Neural crest cell (in vitro differentiated cells): ENCODE measurements around the gene STRAP. TPM values are rescaled to one million over a fixed set of nuclear protein-coding genes. Genes with fewer than 3 reads are reported as not detected.

Experiments used
- DNase-seq: peaks from one replicate; pipeline ENCODE4 v3.0.0; 2021; ENCODE audit warnings: low read depth, mixed read lengths, low spot score
- H3K27ac Mint-ChIP-seq: one replicate; pipeline ENCODE4 v1.8.0; 2021; ENCODE audit warnings: mild to moderate bottlenecking, mixed read lengths; ENCODE audit not compliant: unreplicated experiment
- H3K27me3 Mint-ChIP-seq: 2 replicates; pipeline ENCODE4 v1.8.0; 2021; ENCODE audit warnings: low read depth, mild to moderate bottlenecking, mixed read lengths
- H3K36me3 Mint-ChIP-seq: 2 replicates; pipeline ENCODE4 v1.8.0; 2021; ENCODE audit warnings: low read depth, mild to moderate bottlenecking, mixed read lengths
- H3K4me1 Mint-ChIP-seq: 2 replicates; pipeline ENCODE4 v1.8.0; 2021; ENCODE audit warnings: mixed read lengths
- H3K4me3 Mint-ChIP-seq: one replicate; pipeline ENCODE4 v1.8.0; 2021; ENCODE audit warnings: mild to moderate bottlenecking, mixed read lengths
- H3K9me3 Mint-ChIP-seq: 2 replicates; pipeline ENCODE4 v1.8.0; 2021; ENCODE audit warnings: mixed read lengths
- CTCF ChIP-seq: fragments of 200-600 bp; sonication (generic); conservative IDR thresholded peaks from 2 replicates; pipeline ENCODE4 v1.5.0; 2021; ENCODE audit warnings: antibody characterized with exemption, mild to moderate bottlenecking
- total RNA-seq: library from RNA; stranded (reverse); gene quantifications from 2 replicates; pipeline ENCODE4 v1.2.1, GENCODE V29; 2021

STRAP gene
- total RNA-seq, 1 donor from 2014 or later = 191 TPM

GRCh38 chr12:15918066-15918465 is 35.9 kb downstream of the STRAP start:
- no peak for TF ChIP-seq CTCF
- H3K27ac Mint-ChIP-seq = no peak overlapping the region
- H3K27me3 Mint-ChIP-seq = no peaks in the 10 kb centered on the region
- H3K4me3 Mint-ChIP-seq = no peak overlapping the region
- DNase-seq = no peak
- H3K4me1 Mint-ChIP-seq = peaks cover 34% of the 10 kb centered on the region
- peaks cover 5% of the 10 kb centered on the region for H3K36me3 Mint-ChIP-seq
- H3K9me3 Mint-ChIP-seq = peaks cover 3% of the 10 kb centered on the region

GRCh38 chr12:15919418-15919817 is 37.2 kb downstream of the STRAP start:
- Mint-ChIP-seq H3K27ac (no peak overlapping the region), H3K36me3 (peaks cover 5% of the 10 kb centered on the region), H3K27me3 (no peaks in the 10 kb centered on the region), H3K4me1 (peaks cover 34% of the 10 kb centered on the region), H3K4me3 (no peak overlapping the region), H3K9me3 (peaks cover 3% of the 10 kb centered on the region)
- TF ChIP-seq CTCF = no peak
- no peak for DNase-seq

- no peak for TF ChIP-seq CTCF
- Mint-ChIP-seq H3K36me3 (peaks cover 9% of the 10 kb centered on the region), H3K4me3 (no peak overlapping the region), H3K9me3 (peaks cover 3% of the 10 kb centered on the region), H3K4me1 (peaks cover 34% of the 10 kb centered on the region), H3K27ac (no peak overlapping the region), H3K27me3 (no peaks in the 10 kb centered on the region)
- no peak for DNase-seq
Observed at GRCh38 chr12:15924956-15925355, 42.8 kb downstream of the STRAP start.

GRCh38 chr12:15928346-15928745 is 46.2 kb downstream of the STRAP start:
- peaks cover 10% of the 10 kb centered on the region for H3K36me3 Mint-ChIP-seq
- H3K27me3 Mint-ChIP-seq = no peaks in the 10 kb centered on the region
- H3K27ac Mint-ChIP-seq = no peak overlapping the region
- H3K4me1 Mint-ChIP-seq = peaks cover 38% of the 10 kb centered on the region
- no peak for TF ChIP-seq CTCF
- H3K4me3 Mint-ChIP-seq = no peak overlapping the region
- H3K9me3 Mint-ChIP-seq = peaks cover 3% of the 10 kb centered on the region
- DNase-seq = no peak

GRCh38 chr12:15928870-15929571 is 46.8 kb downstream of the STRAP start:
- Mint-ChIP-seq H3K27me3 (no peaks in the 10 kb centered on the region), H3K27ac (no peak overlapping the region), H3K4me3 (no peak overlapping the region), H3K4me1 (peaks cover 38% of the 10 kb centered on the region), H3K36me3 (peaks cover 10% of the 10 kb centered on the region), H3K9me3 (peaks cover 3% of the 10 kb centered on the region)
- no peak for TF ChIP-seq CTCF
- no peak for DNase-seq
